GM12875 (cell line): ENCODE data around the gene VAV2.

Experiments used
- H3K4me3 ChIP-seq: one replicate; pipeline ENCODE4 v1.5.1; 2011; ENCODE audit warnings: low read depth, low read length, control low read depth
- CTCF ChIP-seq: IDR thresholded peaks from 2 replicates; pipeline ENCODE4 v1.5.1; 2011; ENCODE audit warnings: low read depth, mild to moderate bottlenecking, control low read depth, inconsistent platforms, low read length, moderate library complexity, borderline replicate concordance; ENCODE audit not compliant: insufficient read depth

The VAV2 gene

GRCh38 chr9:133938086-133938485, 54.0 kb downstream of the VAV2 start:
- no peak overlapping the region for H3K4me3 ChIP-seq
- no peak for TF ChIP-seq CTCF

GRCh38 chr9:133937120-133937519, 55.0 kb downstream of the VAV2 start:
- TF ChIP-seq CTCF = no peak
- H3K4me3 ChIP-seq = no peak overlapping the region

GRCh38 chr9:133935328-133936005, 56.7 kb downstream of the VAV2 start:
- no peak overlapping the region for H3K4me3 ChIP-seq
- TF ChIP-seq CTCF = no peak

- no peak overlapping the region for H3K4me3 ChIP-seq
- TF ChIP-seq CTCF = no peak
Observed at GRCh38 chr9:133934482-133935232, 57.5 kb downstream of the VAV2 start.

DNA sequence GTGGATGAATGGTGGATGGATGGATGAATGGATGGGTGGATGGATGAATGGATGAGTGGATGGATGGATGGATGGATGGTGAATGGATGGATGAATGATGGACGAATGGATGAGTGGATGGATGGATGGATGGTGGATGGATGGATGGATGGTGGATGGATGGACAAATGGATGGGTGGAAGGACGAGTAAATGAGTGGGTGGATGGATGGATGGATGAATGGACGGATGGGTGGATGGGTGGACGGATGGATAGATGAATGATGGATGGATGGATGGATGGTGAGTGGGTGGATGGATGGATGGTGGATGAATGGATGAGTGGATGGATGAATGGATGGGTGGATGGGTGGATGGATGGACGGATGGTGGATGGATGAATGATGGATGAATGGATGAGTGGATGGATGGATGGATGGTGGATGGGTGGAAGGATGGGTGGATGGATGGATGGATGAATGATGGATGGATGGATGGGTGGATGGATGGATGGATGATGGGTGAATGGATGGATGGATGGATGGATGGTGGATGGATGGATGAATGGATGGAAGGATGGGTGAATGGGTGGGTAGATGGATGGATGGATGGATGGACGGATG, 58.6 kb downstream of the VAV2 start:
- no peak for TF ChIP-seq CTCF

DNA sequence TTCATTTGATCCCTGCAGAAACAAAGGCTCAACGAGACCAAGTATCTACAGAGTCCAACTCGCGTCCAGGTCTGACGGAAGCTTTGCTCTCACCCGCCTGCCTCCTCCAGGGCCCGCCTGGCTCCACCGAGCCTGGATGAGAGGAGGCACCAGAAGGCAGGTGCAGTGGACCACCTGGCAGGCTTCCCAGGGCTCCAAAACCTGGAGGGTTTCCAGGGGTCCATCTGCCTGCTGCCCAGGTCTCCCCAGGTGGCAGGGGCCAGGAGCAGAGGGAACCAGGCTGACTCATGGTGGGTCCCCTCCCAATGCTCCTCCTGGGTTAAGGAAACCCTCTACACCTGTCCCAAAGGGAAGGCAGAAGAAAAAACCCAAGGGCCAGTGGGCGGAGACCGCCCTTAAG, 59.5 kb downstream of the VAV2 start:
- no peak overlapping the region for H3K4me3 ChIP-seq

More for the DNA sequence above, 58.6 kb downstream of the VAV2 start:
- no peak overlapping the region for H3K4me3 ChIP-seq

More for the DNA sequence above, 59.5 kb downstream of the VAV2 start:
- no peak for TF ChIP-seq CTCF
